Fibroblast of lung (primary cell): ENCODE results near the gene MYO3B. TPM values are rescaled to one million over a fixed set of nuclear protein-coding genes. Genes with fewer than 3 reads are reported as not detected.

Experiments used
- DNase-seq, 2 donors: peaks; one replicate each; pipeline versions ENCODE4 v3.0.0 to v3.0.0-alpha.2; 2010; ENCODE audit warnings: low read depth in 2 of 2
- H2AFZ ChIP-seq: 2 replicates; pipeline ENCODE4 v1.5.1; 2012; ENCODE audit warnings: low read length, control low read depth, inconsistent platforms
- H3K27ac ChIP-seq: 2 replicates; pipeline ENCODE4 v1.5.1; 2011; ENCODE audit warnings: low read length, control low read depth; ENCODE audit not compliant: insufficient read depth
- H3K27me3 ChIP-seq: 2 replicates; pipeline ENCODE4 v1.5.1; 2011; ENCODE audit warnings: mild to moderate bottlenecking, low read length; ENCODE audit not compliant: control insufficient read depth, insufficient read depth
- H3K36me3 ChIP-seq: 2 replicates; pipeline ENCODE4 v1.5.1; 2011; ENCODE audit warnings: low read length; ENCODE audit not compliant: control insufficient read depth, insufficient read depth
- H3K4me1 ChIP-seq: 2 replicates; pipeline ENCODE4 v1.5.1; 2011; ENCODE audit warnings: low read length; ENCODE audit not compliant: control insufficient read depth, insufficient read depth; ENCODE audit errors: extremely low read depth
- H3K4me2 ChIP-seq: 2 replicates; pipeline ENCODE4 v1.5.1; 2011; ENCODE audit warnings: low read length, control low read depth; ENCODE audit not compliant: insufficient read depth; ENCODE audit errors: extremely low read depth
- H3K4me3 ChIP-seq, 4 experiments: fragments of 200-600 bp in 1 of 4; sonication (generic) in 1 of 4; replicated peaks in 1 of 4; 2 replicates each; pipeline ENCODE4 v1.5.1; 2011 to 2016; ENCODE audit warnings: low read length in 4 of 4, low read depth in 3 of 4, mild to moderate bottlenecking in 3 of 4, control low read depth in 2 of 4, inconsistent platforms in 1 of 4, mixed read lengths in 1 of 4; ENCODE audit not compliant: insufficient read depth in 1 of 4; ENCODE audit errors: control extremely low read depth in 1 of 4
- H3K79me2 ChIP-seq: 2 replicates; pipeline ENCODE4 v1.5.1; 2012; ENCODE audit warnings: mild to moderate bottlenecking, low read length, inconsistent platforms; ENCODE audit not compliant: control insufficient read depth, insufficient read depth
- H3K9ac ChIP-seq: 2 replicates; pipeline ENCODE4 v1.5.1; 2011; ENCODE audit warnings: mild to moderate bottlenecking, low read length, control low read depth; ENCODE audit not compliant: insufficient read depth
- H3K9me3 ChIP-seq: 2 replicates; pipeline ENCODE4 v1.5.1; 2012; ENCODE audit warnings: low read depth, low read length; ENCODE audit not compliant: control insufficient read depth, insufficient read depth
- H4K20me1 ChIP-seq: 2 replicates; pipeline ENCODE4 v1.5.1; 2011; ENCODE audit warnings: low read length; ENCODE audit not compliant: control insufficient read depth, insufficient read depth; ENCODE audit errors: extremely low read depth
- EZH2 ChIP-seq: IDR thresholded peaks from 2 replicates; pipeline ENCODE4 v1.5.1; 2012; ENCODE audit warnings: low read length, control low read depth, mild to moderate bottlenecking; ENCODE audit errors: missing control alignments
- polyA plus RNA-seq, 2 donors: library from polyadenylated mRNA; depleted of rRNA in 1 of 2; stranded (reverse) in 1 of 2; unstranded in 1 of 2; fragments of >200 nt; gene quantifications; 2 replicates each; pipeline ENCODE4 v1.2.1, GENCODE V29; 2011 to 2012; ENCODE audit warnings: missing spikeins in 1 of 2
- total RNA-seq: library from RNA; depleted of rRNA; stranded (reverse); fragments of >200 nt; gene quantifications from 2 replicates; pipeline ENCODE4 v1.2.1, GENCODE V29; 2014
- TF ChIP-seq, protein P1 (sequence below), 2 donors: IDR thresholded peaks in 1 of 2; conservative IDR thresholded peaks in 1 of 2; 1 replicate in 1 of 2; 2 replicates in 1 of 2; pipeline ENCODE4 v1.5.1; 2011 to 2012; ENCODE audit warnings: low read length in 2 of 2, control low read depth in 1 of 2, inconsistent platforms in 1 of 2, low read depth in 1 of 2, mild to moderate bottlenecking in 1 of 2

The MYO3B gene
- total and polyA plus RNA-seq, 2 donors (not counting 1 experiment from before 2014, with no cell fraction given), result 0.06 to 0.50 TPM

DNA sequence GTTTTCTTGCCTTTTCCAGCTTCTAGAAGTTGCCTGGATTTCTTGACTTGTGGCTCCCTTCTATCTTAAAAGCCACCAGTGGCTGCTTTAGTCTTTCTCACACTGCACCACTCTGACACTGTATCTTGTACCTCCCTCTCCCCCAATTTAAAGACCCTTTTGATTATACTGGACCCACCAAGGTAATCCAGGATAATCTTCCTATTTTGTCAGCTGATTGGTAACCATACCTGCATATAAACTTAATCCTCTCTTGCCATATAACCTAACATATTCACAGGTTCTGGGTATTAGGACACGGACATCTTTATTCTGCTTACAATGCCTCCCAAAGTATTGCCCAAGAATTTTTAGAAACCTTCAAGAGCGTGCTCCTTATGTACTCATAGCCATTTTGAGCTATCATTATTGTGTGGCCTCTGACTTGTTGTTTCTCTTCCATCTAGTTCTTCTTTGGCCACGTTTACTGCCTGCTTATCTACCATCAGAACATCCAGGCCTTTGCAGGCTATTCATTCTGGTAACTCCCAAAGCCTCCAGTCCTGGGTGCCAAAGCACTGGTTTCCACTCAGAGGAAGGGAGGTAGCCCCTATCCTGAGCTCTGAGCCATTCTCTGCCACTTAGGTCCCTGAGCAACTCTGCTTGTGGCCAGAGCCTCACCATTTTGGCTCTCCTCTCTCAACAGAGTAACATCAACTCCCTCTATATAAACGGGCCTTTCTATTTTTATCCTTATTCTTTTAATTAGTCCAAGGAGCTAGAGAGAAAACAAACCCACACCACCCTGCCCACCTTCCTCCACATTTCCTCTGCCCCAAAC is 70.8 kb downstream of the MYO3B start:
- no peaks in the 10 kb centered on the region for H3K9me3 ChIP-seq
- no peak overlapping the region for H3K4me2 ChIP-seq
- no peak for DNase-seq
- no peaks in the 10 kb centered on the region for H3K4me1 ChIP-seq
- peaks cover 2% of the 10 kb centered on the region for H3K27me3 ChIP-seq
- H3K79me2 ChIP-seq, result no peaks in the 10 kb centered on the region
- no peaks in the 10 kb centered on the region for H3K36me3 ChIP-seq
- H3K4me3 ChIP-seq, result no peak overlapping the region
- H3K9ac ChIP-seq, result no peak overlapping the region
- TF ChIP-seq EZH2, result no peak
- TF ChIP-seq, protein P1, sequence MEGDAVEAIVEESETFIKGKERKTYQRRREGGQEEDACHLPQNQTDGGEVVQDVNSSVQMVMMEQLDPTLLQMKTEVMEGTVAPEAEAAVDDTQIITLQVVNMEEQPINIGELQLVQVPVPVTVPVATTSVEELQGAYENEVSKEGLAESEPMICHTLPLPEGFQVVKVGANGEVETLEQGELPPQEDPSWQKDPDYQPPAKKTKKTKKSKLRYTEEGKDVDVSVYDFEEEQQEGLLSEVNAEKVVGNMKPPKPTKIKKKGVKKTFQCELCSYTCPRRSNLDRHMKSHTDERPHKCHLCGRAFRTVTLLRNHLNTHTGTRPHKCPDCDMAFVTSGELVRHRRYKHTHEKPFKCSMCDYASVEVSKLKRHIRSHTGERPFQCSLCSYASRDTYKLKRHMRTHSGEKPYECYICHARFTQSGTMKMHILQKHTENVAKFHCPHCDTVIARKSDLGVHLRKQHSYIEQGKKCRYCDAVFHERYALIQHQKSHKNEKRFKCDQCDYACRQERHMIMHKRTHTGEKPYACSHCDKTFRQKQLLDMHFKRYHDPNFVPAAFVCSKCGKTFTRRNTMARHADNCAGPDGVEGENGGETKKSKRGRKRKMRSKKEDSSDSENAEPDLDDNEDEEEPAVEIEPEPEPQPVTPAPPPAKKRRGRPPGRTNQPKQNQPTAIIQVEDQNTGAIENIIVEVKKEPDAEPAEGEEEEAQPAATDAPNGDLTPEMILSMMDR (conservative IDR thresholded peaks at IDR 0.05 in 1 of 2, IDR thresholded peaks at IDR 0.05 in 1 of 2; ENCODE audit: low read depth in 1 of 2, low read length in 2 of 2), result no peak
- H2AFZ ChIP-seq, result no peak overlapping the region
- H4K20me1 ChIP-seq, result no peaks in the 10 kb centered on the region
- H3K27ac ChIP-seq, result no peak overlapping the region

DNA sequence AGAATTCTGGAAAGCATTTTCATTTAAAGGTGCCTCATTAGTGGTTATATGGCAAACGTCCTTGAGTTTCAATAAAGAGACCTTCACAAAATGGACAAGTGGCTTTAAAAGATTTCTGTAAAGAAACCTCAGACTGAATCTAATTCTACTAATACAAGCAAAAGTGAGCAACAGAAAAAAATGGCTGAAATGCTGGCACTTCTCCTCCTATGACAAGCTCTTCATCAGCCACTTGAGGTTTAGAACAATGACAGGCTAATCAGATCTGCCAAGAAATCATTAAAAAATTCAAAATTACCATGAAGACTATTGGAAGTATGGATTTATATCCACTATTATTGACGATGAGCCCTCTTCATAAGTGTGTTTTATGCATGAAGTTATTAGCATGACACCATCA is 71.8 kb downstream of the MYO3B start:
- Histone ChIP-seq H3K4me2 (no peak overlapping the region), H2AFZ (no peak overlapping the region), H3K27me3 (no peaks in the 10 kb centered on the region), H3K9ac (no peak overlapping the region), H3K4me1 (no peaks in the 10 kb centered on the region), H3K9me3 (no peaks in the 10 kb centered on the region), H3K36me3 (no peaks in the 10 kb centered on the region), H4K20me1 (no peaks in the 10 kb centered on the region), H3K4me3 (no peak overlapping the region), H3K79me2 (no peaks in the 10 kb centered on the region), H3K27ac (no peak overlapping the region)
- no peak for DNase-seq
- TF ChIP-seq, protein P1 (conservative IDR thresholded peaks at IDR 0.05 in 1 of 2, IDR thresholded peaks at IDR 0.05 in 1 of 2; ENCODE audit: low read depth in 1 of 2, low read length in 2 of 2), result no peak

DNA sequence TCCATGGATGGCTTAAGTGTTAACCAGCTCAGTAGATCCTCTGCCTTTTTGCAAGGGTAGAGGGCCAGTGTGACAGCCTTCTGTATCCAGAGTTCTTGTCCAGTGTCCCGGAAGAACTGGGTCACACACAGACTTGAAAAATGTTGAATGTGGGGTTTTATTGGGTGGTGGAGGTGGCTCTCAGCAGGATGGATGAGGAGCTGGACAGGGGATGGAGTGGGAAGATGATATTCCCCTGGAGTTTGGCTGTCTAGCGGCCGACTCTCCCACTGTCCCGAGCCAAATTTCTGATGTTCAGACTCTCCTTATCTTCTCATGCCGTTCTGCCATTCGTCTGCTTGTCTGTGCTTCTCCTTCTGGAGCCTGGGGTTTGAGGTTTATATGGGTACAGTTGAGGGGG is 72.6 kb downstream of the MYO3B start:
- no peak for TF ChIP-seq EZH2
- TF ChIP-seq, protein P1 (conservative IDR thresholded peaks at IDR 0.05 in 1 of 2, IDR thresholded peaks at IDR 0.05 in 1 of 2; ENCODE audit: low read depth in 1 of 2, low read length in 2 of 2), result no peak
- H3K79me2 ChIP-seq, result no peaks in the 10 kb centered on the region

More for the DNA sequence above, 72.6 kb downstream of the MYO3B start:
- H3K4me3 ChIP-seq, result no peak overlapping the region
- H2AFZ ChIP-seq, result no peak overlapping the region
- H3K9me3 ChIP-seq, result no peaks in the 10 kb centered on the region
- no peaks in the 10 kb centered on the region for H3K27me3 ChIP-seq
- H3K4me2 ChIP-seq, result no peak overlapping the region
- no peaks in the 10 kb centered on the region for H3K36me3 ChIP-seq
- no peak for DNase-seq
- H4K20me1 ChIP-seq, result no peaks in the 10 kb centered on the region
- no peak overlapping the region for H3K9ac ChIP-seq
- H3K4me1 ChIP-seq, result no peaks in the 10 kb centered on the region
- H3K27ac ChIP-seq, result no peak overlapping the region
